ENCODE results near the gene APMAP.

Gene APMAP

GRCh38 chr20:25024171-25024570 is 31.6 kb upstream of the APMAP start:
- DNase-seq (ENCODE audit: low read depth) = no peak

GRCh38 chr20:25023356-25023755 is 30.8 kb upstream of the APMAP start:
- no peak for DNase-seq (ENCODE audit: low read depth)
- TF ChIP-seq CTCF (IDR thresholded peaks at IDR 0.05; ENCODE audit: control insufficient read depth, extremely low read depth, insufficient read depth) = no peak

More at GRCh38 chr20:25024171-25024570, 31.6 kb upstream of the APMAP start:
- no peak for TF ChIP-seq CTCF (IDR thresholded peaks at IDR 0.05; ENCODE audit: control insufficient read depth, extremely low read depth, insufficient read depth)
- no peak overlapping the region for H3K4me3 ChIP-seq (ENCODE audit: low read depth, low read length)

GRCh38 chr20:25022680-25023079 is 30.1 kb upstream of the APMAP start:
- no peak for TF ChIP-seq CTCF (IDR thresholded peaks at IDR 0.05; ENCODE audit: control insufficient read depth, extremely low read depth, insufficient read depth)
- H3K4me3 ChIP-seq (ENCODE audit: low read depth, low read length) = no peak overlapping the region
- no peak for DNase-seq (ENCODE audit: low read depth)

More at GRCh38 chr20:25023356-25023755, 30.8 kb upstream of the APMAP start:
- H3K4me3 ChIP-seq (ENCODE audit: low read depth, low read length) = no peak overlapping the region

GRCh38 chr20:25021336-25021735 is 28.8 kb upstream of the APMAP start:
- TF ChIP-seq CTCF (IDR thresholded peaks at IDR 0.05; ENCODE audit: control insufficient read depth, extremely low read depth, insufficient read depth) = no peak
- no peak for DNase-seq (ENCODE audit: low read depth)
- H3K4me3 ChIP-seq (ENCODE audit: low read depth, low read length) = no peak overlapping the region

GRCh38 chr20:25020901-25021301 is 28.4 kb upstream of the APMAP start:
- no peak for DNase-seq (ENCODE audit: low read depth)
- H3K4me3 ChIP-seq (ENCODE audit: low read depth, low read length) = no peak overlapping the region
- TF ChIP-seq CTCF (IDR thresholded peaks at IDR 0.05; ENCODE audit: control insufficient read depth, extremely low read depth, insufficient read depth) = no peak

- DNase-seq (ENCODE audit: low read depth) = no peak
- no peak overlapping the region for H3K4me3 ChIP-seq (ENCODE audit: low read depth, low read length)
- TF ChIP-seq CTCF (IDR thresholded peaks at IDR 0.05; ENCODE audit: control insufficient read depth, extremely low read depth, insufficient read depth) = no peak
Observed at GRCh38 chr20:25020345-25020744, 27.8 kb upstream of the APMAP start.

GRCh38 chr20:25019381-25020155 is 27.0 kb upstream of the APMAP start:
- no peak for DNase-seq (ENCODE audit: low read depth)
- TF ChIP-seq CTCF (IDR thresholded peaks at IDR 0.05; ENCODE audit: control insufficient read depth, extremely low read depth, insufficient read depth) = no peak
- no peak overlapping the region for H3K4me3 ChIP-seq (ENCODE audit: low read depth, low read length)

All from LNCaP clone FGC (cell line).